BLaER1 treated with 17β-estradiol and CSF1 and Interleukin-3, amounts not matched to agents 10 nM and 100 nM (cell line): ENCODE results near the gene ADAM15.
A peak's percentile ranks its signal among the peaks of the same experiment; 100 is the strongest.

ENCODE experiments used
- H3K27ac ChIP-seq, 11 experiments: shearing (Covaris generic); formaldehyde crosslinking; 2 replicates each; pipeline ENCODE4 v1.8.1; 2022
- H3K27me3 ChIP-seq, 11 experiments: shearing (Covaris generic); formaldehyde crosslinking; 2 replicates each; pipeline ENCODE4 v1.8.1; 2022
- H3K36me3 ChIP-seq, 11 experiments: shearing (Covaris generic); formaldehyde crosslinking; 2 replicates each; pipeline ENCODE4 v1.8.1; 2022
- H3K4me1 ChIP-seq, 10 experiments: shearing (Covaris generic); formaldehyde crosslinking; 2 replicates each; pipeline ENCODE4 v1.8.1; 2022
- H3K4me2 ChIP-seq, 11 experiments: shearing (Covaris generic); formaldehyde crosslinking; 2 replicates each; pipeline ENCODE4 v1.8.1; 2022
- H3K4me3 ChIP-seq, 10 experiments: shearing (Covaris generic); formaldehyde crosslinking; 2 replicates each; pipeline ENCODE4 v1.8.1; 2022
- H3K9ac ChIP-seq, 11 experiments: shearing (Covaris generic); formaldehyde crosslinking; 2 replicates each; pipeline ENCODE4 v1.8.1; 2022
- H3K9me3 ChIP-seq, 11 experiments: shearing (Covaris generic); formaldehyde crosslinking; replicated peaks in 1 of 11; 2 replicates each; pipeline ENCODE4 v1.8.1; 2022
- H4K20me1 ChIP-seq, 11 experiments: shearing (Covaris generic); formaldehyde crosslinking; 2 replicates each; pipeline ENCODE4 v1.8.1; 2022
- Cebpa-rat ChIP-seq, 11 experiments: shearing (Covaris generic); IDR thresholded peaks; 2 replicates each; pipeline ENCODE4 v1.8.1; 2022

ADAM15 gene

DNA sequence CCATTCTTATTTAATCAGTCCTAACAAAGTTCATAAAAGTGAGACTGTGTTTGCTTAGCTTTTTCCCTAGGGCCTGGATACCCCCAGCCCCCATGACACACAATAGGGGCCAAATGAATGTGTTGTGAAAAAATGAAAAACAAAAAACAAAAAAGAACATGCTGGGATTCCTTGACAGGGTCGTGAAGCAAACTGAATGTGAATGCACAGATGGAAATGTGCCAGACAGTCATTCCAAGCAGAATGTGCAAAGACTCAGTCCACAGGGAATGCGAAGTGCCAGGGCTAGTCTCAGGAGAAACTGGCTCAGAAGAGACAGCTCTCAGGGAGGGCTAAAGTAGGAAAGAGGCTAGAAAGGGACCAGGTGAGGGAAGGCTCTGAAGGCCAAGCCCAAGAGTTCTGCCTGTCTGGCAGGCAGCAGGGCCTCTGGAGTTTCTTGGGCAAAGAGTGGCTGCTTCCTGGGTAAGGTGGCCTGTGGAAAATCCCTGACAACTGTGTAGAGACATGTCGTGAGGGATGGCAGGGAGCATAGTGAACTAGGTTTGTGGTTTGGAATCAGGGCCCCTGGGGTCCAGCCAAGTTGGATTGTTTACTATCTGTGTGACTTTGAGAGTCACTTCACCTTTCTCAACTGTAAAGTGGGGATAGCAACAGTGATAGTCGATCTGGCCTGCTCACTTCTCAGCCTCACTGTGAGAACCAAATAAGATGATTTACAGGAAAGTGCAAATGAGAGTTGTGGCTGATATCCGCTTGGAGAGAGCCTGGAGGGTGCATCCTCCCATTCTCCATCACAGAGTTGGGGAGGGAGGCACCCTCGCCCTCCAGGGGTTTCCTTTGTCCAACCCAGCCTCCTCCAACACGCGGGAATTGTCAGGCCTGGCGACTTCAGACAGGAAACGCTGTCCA is 1.2 kb upstream of the ADAM15 start:
- Histone ChIP-seq H3K27me3 (no peaks in the 10 kb centered on the region), H3K36me3 (peaks cover 0 to 18% (median 13%) of the 10 kb centered on the region in 11 experiments; a peak in 19 of 22 replicates), H3K4me3 (peak overlapping the region; percentile 84 to 95 (median 89)), H3K9ac (peak overlapping the region; percentile 73 to 89 (median 83); a peak in 20 of 22 replicates), H3K4me2 (peak overlapping the region; percentile 92 to 100 (median 100)), H3K4me1 (peaks cover 38 to 54% (median 49%) of the 10 kb centered on the region in 10 experiments), H3K9me3 (no peaks in the 10 kb centered on the region), H4K20me1 (peaks cover 0 to 34% (median 19%) of the 10 kb centered on the region in 11 experiments; a peak in 18 of 22 replicates), H3K27ac (peak overlapping the region in 8 of 11 experiments; percentile 45 to 69 (median 62); a peak in 12 of 22 replicates)
- TF ChIP-seq Cebpa-rat (IDR thresholded peaks at IDR 0.05): no peak

GRCh38 chr1:155051342-155051776 is 243 bp downstream of the ADAM15 start:
- H3K4me2 ChIP-seq: peak overlapping the region; percentile 92 to 100 (median 100)
- H3K27me3 ChIP-seq: no peaks in the 10 kb centered on the region
- H3K36me3 ChIP-seq: peaks cover 12 to 33% (median 28%) of the 10 kb centered on the region in 11 experiments
- H3K9me3 ChIP-seq: no peaks in the 10 kb centered on the region
- peak overlapping the region; percentile 32 to 79 (median 71); a peak in 21 of 22 replicates for H3K27ac ChIP-seq
- H3K9ac ChIP-seq: peak overlapping the region; percentile 79 to 89 (median 85)
- H4K20me1 ChIP-seq: peaks cover 0 to 48% (median 23%) of the 10 kb centered on the region in 11 experiments; a peak in 18 of 22 replicates
- peak overlapping the region; percentile 84 to 95 (median 89) for H3K4me3 ChIP-seq
- no peak for TF ChIP-seq Cebpa-rat (IDR thresholded peaks at IDR 0.05)
- H3K4me1 ChIP-seq: peaks cover 33 to 48% (median 39%) of the 10 kb centered on the region in 10 experiments

DNA sequence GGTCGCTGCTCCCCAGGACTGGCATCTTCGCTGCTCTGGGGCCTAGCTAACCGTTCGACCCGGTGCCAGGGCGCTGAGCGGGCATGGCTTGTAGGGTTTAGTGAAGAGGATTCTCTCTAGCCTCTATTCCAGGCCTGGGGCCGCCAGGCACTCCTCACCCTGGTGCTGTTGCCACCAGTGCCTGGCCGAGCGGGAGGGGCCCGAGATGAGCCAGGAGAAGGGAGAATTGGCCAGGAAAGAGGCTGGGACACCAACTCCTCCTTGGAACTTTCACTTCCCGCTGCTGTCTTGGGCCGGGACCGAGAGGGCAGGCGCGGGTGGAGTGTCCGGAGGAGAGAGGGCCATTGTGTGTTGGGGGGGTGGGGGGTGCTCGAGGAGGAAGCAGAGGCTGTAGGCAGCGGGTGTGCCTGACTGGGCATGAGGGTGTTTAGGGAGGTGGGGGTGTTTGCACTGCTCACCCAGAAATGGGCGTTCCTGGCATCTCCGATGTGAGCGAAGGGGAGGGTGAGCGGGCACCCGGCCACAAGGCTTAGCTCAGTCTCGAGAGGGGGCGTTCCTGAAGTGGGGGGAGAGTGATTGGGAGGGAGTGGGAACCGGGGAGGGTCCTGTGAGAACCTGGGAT is 772 bp downstream of the ADAM15 start:
- H3K9ac ChIP-seq: peak overlapping the region; percentile 79 to 89 (median 85)
- peaks cover 0 to 53% (median 23%) of the 10 kb centered on the region in 11 experiments; a peak in 18 of 22 replicates for H4K20me1 ChIP-seq
- no peaks in the 10 kb centered on the region for H3K9me3 ChIP-seq
- H3K36me3 ChIP-seq: peaks cover 17 to 38% (median 33%) of the 10 kb centered on the region in 11 experiments
- peak overlapping the region; percentile 84 to 95 (median 89) for H3K4me3 ChIP-seq
- peaks cover 33 to 48% (median 39%) of the 10 kb centered on the region in 10 experiments for H3K4me1 ChIP-seq
- TF ChIP-seq Cebpa-rat (IDR thresholded peaks at IDR 0.05): no peak
- no peaks in the 10 kb centered on the region for H3K27me3 ChIP-seq
- H3K27ac ChIP-seq: peak overlapping the region; percentile 32 to 79 (median 71); a peak in 21 of 22 replicates
- peak overlapping the region; percentile 92 to 100 (median 100) for H3K4me2 ChIP-seq

- Histone ChIP-seq H4K20me1 (peaks cover 0 to 62% (median 23%) of the 10 kb centered on the region in 11 experiments; a peak in 18 of 22 replicates), H3K9me3 (no peaks in the 10 kb centered on the region), H3K4me1 (peaks cover 33 to 48% (median 39%) of the 10 kb centered on the region in 10 experiments), H3K27ac (peak overlapping the region in 10 of 11 experiments; percentile 2 to 79 (median 73); a peak in 16 of 22 replicates), H3K27me3 (no peaks in the 10 kb centered on the region), H3K4me2 (peak overlapping the region; percentile 92 to 100 (median 100)), H3K36me3 (peaks cover 23 to 46% (median 41%) of the 10 kb centered on the region in 11 experiments), H3K4me3 (peak overlapping the region; percentile 84 to 95 (median 89)), H3K9ac (peak overlapping the region; percentile 79 to 89 (median 85))
- no peak for TF ChIP-seq Cebpa-rat (IDR thresholded peaks at IDR 0.05)
Observed at GRCh38 chr1:155052439-155053395, 1.6 kb downstream of the ADAM15 start.

DNA sequence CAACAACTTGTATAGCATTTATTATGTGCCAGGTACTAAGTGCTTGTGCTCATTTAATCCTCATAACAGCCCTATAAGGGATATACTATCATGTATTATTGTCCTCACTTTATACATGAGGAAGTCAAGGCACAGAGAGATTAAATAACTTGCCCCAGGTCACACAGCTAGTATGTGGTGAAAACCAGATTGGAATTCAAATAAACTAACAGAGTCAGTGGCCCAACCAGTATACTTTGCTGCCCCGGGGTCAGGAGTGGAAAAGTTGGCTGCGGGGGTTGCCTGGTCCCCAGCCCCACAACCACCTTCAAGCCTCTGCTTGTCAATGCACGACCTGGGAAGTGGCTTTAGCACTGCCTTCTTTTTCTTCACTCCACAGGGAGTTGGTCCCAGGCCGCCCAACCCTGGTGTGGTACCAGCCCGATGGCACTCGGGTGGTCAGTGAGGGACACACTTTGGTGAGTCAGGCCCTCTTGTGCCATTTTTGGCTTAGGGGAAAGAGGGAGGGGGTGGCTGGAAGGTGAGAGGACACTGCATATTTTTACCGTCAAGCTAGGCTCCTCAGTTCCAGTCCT is 2.5 kb downstream of the ADAM15 start:
- Histone ChIP-seq H3K4me3 (peak overlapping the region in 5 of 10 experiments; percentile 5 to 95 (median 87); a peak in 7 of 20 replicates), H3K9me3 (no peaks in the 10 kb centered on the region), H3K36me3 (peaks cover 32 to 55% (median 50%) of the 10 kb centered on the region in 11 experiments), H3K4me2 (peak overlapping the region; percentile 92 to 100 (median 100)), H3K27ac (peak overlapping the region in 7 of 11 experiments; percentile 6 to 62 (median 23); a peak in 9 of 22 replicates), H3K27me3 (no peaks in the 10 kb centered on the region), H4K20me1 (peaks cover 0 to 71% (median 29%) of the 10 kb centered on the region in 11 experiments; a peak in 18 of 22 replicates), H3K4me1 (peaks cover 33 to 48% (median 39%) of the 10 kb centered on the region in 10 experiments), H3K9ac (peak overlapping the region in 10 of 11 experiments; percentile 12 to 89 (median 64); a peak in 17 of 22 replicates)
- no peak for TF ChIP-seq Cebpa-rat (IDR thresholded peaks at IDR 0.05)

DNA sequence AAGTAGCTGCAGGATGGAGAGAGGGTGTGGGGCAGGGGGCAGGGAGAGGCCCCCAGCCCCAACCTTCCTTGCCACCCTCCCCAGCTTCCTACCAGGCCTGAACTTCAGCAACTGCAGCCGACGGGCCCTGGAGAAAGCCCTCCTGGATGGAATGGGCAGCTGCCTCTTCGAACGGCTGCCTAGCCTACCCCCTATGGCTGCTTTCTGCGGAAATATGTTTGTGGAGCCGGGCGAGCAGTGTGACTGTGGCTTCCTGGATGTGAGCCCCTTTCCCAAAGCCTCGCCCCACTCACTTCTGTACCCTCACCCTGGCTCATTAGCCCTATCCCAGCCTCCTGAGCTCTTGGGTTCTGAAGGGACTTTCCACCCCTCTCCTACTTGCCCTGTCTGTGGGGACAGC is 6.0 kb downstream of the ADAM15 start:
- Histone ChIP-seq H4K20me1 (peaks cover 12 to 98% (median 33%) of the 10 kb centered on the region in 11 experiments; a peak in 21 of 22 replicates), H3K9me3 (no peaks in the 10 kb centered on the region), H3K4me2 (no peak overlapping the region), H3K4me3 (no peak overlapping the region), H3K9ac (peak overlapping the region in 1 of 11 experiments; percentile 17; a peak in 1 of 22 replicates), H3K4me1 (peaks cover 36 to 38% (median 37%) of the 10 kb centered on the region in 10 experiments), H3K27ac (no peak overlapping the region), H3K36me3 (peaks cover 40 to 83% (median 74%) of the 10 kb centered on the region in 11 experiments), H3K27me3 (no peaks in the 10 kb centered on the region)
- no peak for TF ChIP-seq Cebpa-rat (IDR thresholded peaks at IDR 0.05)

- H3K4me2 ChIP-seq: no peak overlapping the region
- peaks cover 15 to 98% (median 31%) of the 10 kb centered on the region in 11 experiments; a peak in 20 of 22 replicates for H4K20me1 ChIP-seq
- H3K36me3 ChIP-seq: peaks cover 40 to 83% (median 74%) of the 10 kb centered on the region in 11 experiments
- H3K4me3 ChIP-seq: no peak overlapping the region
- no peak for TF ChIP-seq Cebpa-rat (IDR thresholded peaks at IDR 0.05)
- no peak overlapping the region for H3K27ac ChIP-seq
- H3K9ac ChIP-seq: 0 out of 22 replicates have a peak overlapping the region, but pooled peaks of 1 of the 11 experiments have one; percentile 17
- peaks cover 35 to 39% (median 37%) of the 10 kb centered on the region in 10 experiments for H3K4me1 ChIP-seq
- no peaks in the 10 kb centered on the region for H3K27me3 ChIP-seq
- no peaks in the 10 kb centered on the region for H3K9me3 ChIP-seq
Observed at GRCh38 chr1:155057788-155058211, 6.7 kb downstream of the ADAM15 start.
